OCI-LY7 (cell line): ENCODE measurements around the gene AATK. TPM values are rescaled to one million over a fixed set of nuclear protein-coding genes. Genes with fewer than 3 reads are reported as not detected.

ENCODE experiments used
- BruUV-seq: library from RNA; stranded (reverse); fragments of 400-500 nt; replicated peaks from 2 replicates; lab custom pipeline; 2021; lab: Mats Ljungman, UMichigan
- CTCF ChIA-PET: fragments of 300-600 bp; sonication (Branson Sonifier 250); formaldehyde crosslinking; loops from one replicate; lab custom pipeline; 2022; ENCODE audit warnings: antibody characterized with exemption; ENCODE audit not compliant: unreplicated experiment; lab: Charles Lee
- POLR2A ChIA-PET: fragments of 300-600 bp; sonication (Branson Sonifier 250); formaldehyde crosslinking; loops from one replicate; lab custom pipeline; 2022; ENCODE audit warnings: antibody characterized with exemption; lab: Charles Lee
- DNase-seq: peaks from one replicate; pipeline ENCODE4 v3.0.0-alpha.2; 2015; ENCODE audit warnings: low spot score
- H2AFZ ChIP-seq: fragments of 200-600 bp; sonication (generic), shearing (Covaris generic); 2 replicates; pipeline ENCODE4 v1.6.1; 2014; ENCODE audit warnings: mild to moderate bottlenecking, antibody characterized with exemption, low read length, moderate library complexity
- H3K27ac ChIP-seq: fragments of 200-600 bp; sonication (generic); 2 replicates; pipeline ENCODE4 v1.5.1; 2014; ENCODE audit warnings: mixed run types, low read depth, mild to moderate bottlenecking, moderate library complexity, low read length, inconsistent platforms; ENCODE audit not compliant: poor library complexity, severe bottlenecking
- H3K36me3 ChIP-seq: fragments of 200-600 bp; sonication (generic); 2 replicates; pipeline ENCODE4 v1.6.1; 2014; ENCODE audit warnings: mild to moderate bottlenecking, antibody characterized with exemption, low read length, moderate library complexity, mixed read lengths; ENCODE audit not compliant: insufficient read depth
- H3K4me1 ChIP-seq: fragments of 200-600 bp; sonication (generic); 2 replicates; pipeline ENCODE4 v1.5.1; 2014; ENCODE audit warnings: mild to moderate bottlenecking, low read length; ENCODE audit not compliant: insufficient read depth, poor library complexity, severe bottlenecking
- H3K4me2 ChIP-seq: fragments of 200-600 bp; sonication (generic); 2 replicates; pipeline ENCODE4 v1.6.1; 2014; ENCODE audit warnings: mild to moderate bottlenecking, low read length
- H3K4me3 ChIP-seq: fragments of 200-600 bp; sonication (generic); 2 replicates; pipeline ENCODE4 v1.5.1; 2014; ENCODE audit warnings: mild to moderate bottlenecking, low read depth, low read length; ENCODE audit not compliant: poor library complexity, severe bottlenecking
- H3K79me2 ChIP-seq: fragments of 200-600 bp; sonication (generic); 2 replicates; pipeline ENCODE4 v1.6.1; 2016; ENCODE audit warnings: low read depth, mild to moderate bottlenecking, low read length, moderate library complexity, mixed read lengths; ENCODE audit not compliant: insufficient read depth
- H3K9me2 ChIP-seq: fragments of 200-600 bp; sonication (generic); 2 replicates; pipeline ENCODE4 v1.6.1; 2016; ENCODE audit warnings: mild to moderate bottlenecking, low read length, mixed read lengths; ENCODE audit not compliant: insufficient read depth
- H3K9me3 ChIP-seq: fragments of 200-600 bp; sonication (generic); 2 replicates; pipeline ENCODE4 v1.6.1; 2014; ENCODE audit warnings: mild to moderate bottlenecking, mixed run types, low read length, mixed read lengths
- H4K20me1 ChIP-seq: fragments of 200-600 bp; sonication (generic); 2 replicates; pipeline ENCODE4 v1.6.1; 2014; ENCODE audit warnings: mild to moderate bottlenecking, antibody characterized with exemption, low read length, moderate library complexity, mixed read lengths; ENCODE audit not compliant: insufficient read depth
- CTCF ChIP-seq: fragments of 200-600 bp; sonication (generic); conservative IDR thresholded peaks from 2 replicates; pipeline ENCODE4 v1.5.1; 2014; ENCODE audit warnings: mild to moderate bottlenecking, antibody characterized with exemption, low read length, moderate library complexity, mixed read lengths
- EZH2phosphoT487 ChIP-seq: fragments of 200-600 bp; sonication (generic); IDR thresholded peaks from 2 replicates; pipeline ENCODE4 v1.6.1; 2018; ENCODE audit warnings: low read depth, borderline replicate concordance, mild to moderate bottlenecking, mixed run types, antibody characterized with exemption, low read length, moderate library complexity, mixed read lengths
- intact Hi-C: fragments of 100-400 bp; cut with micrococcal nuclease; formaldehyde crosslinking; loops from one replicate; pipeline ENCODE4 v1.10.0; 2022; ENCODE audit not compliant: unreplicated experiment
- total RNA-seq, 2 experiments: library from RNA; depleted of rRNA in 1 of 2; stranded (reverse); fragments of >200 nt in 1 of 2; shearing (Covaris generic) in 1 of 2; gene quantifications; 2 replicates each; pipeline ENCODE4 v1.2.3, GENCODE V29; 2014 to 2022

AATK gene
- total RNA-seq, 2 experiments from 2014 or later = 0.03 TPM; not detected in 1

GRCh38 chr17:81140018-81140417, 26.0 kb downstream of the AATK start:
- ChIA-PET CTCF (no interaction called here), POLR2A (no interaction called here)
- no peak for DNase-seq
- no peak overlapping the region for H3K4me3 ChIP-seq
- intact Hi-C loops = loop anchor here (5.0 kb wide), 1 partner anchor 342 kb away; no protein-coding TSS in a partner anchor
- no peaks in the 10 kb centered on the region for H3K79me2 ChIP-seq
- BruUV-seq = no TSS peak
- H2AFZ ChIP-seq = no peak overlapping the region
- H3K27ac ChIP-seq = no peak overlapping the region
- no peaks in the 10 kb centered on the region for H3K36me3 ChIP-seq
- H4K20me1 ChIP-seq = no peaks in the 10 kb centered on the region
- no peak for TF ChIP-seq EZH2phosphoT487
- H3K9me3 ChIP-seq = no peaks in the 10 kb centered on the region
- H3K9me2 ChIP-seq = no peaks in the 10 kb centered on the region
- H3K4me2 ChIP-seq = no peak overlapping the region
- H3K4me1 ChIP-seq = no peaks in the 10 kb centered on the region

GRCh38 chr17:81139428-81139827, 26.6 kb downstream of the AATK start:
- no peak for DNase-seq
- H3K4me3 ChIP-seq = no peak overlapping the region
- no peak overlapping the region for H2AFZ ChIP-seq
- H4K20me1 ChIP-seq = no peaks in the 10 kb centered on the region
- no TSS peak for BruUV-seq
- H3K79me2 ChIP-seq = no peaks in the 10 kb centered on the region
- POLR2A ChIA-PET = no interaction called here
- intact Hi-C loops = no loop called here
- H3K36me3 ChIP-seq = no peaks in the 10 kb centered on the region
- TF ChIP-seq CTCF = no peak
- no peak for TF ChIP-seq EZH2phosphoT487
- H3K9me3 ChIP-seq = no peaks in the 10 kb centered on the region
- no peak overlapping the region for H3K4me2 ChIP-seq
- no peaks in the 10 kb centered on the region for H3K4me1 ChIP-seq
- no peaks in the 10 kb centered on the region for H3K9me2 ChIP-seq
- CTCF ChIA-PET = no interaction called here
- no peak overlapping the region for H3K27ac ChIP-seq

DNA sequence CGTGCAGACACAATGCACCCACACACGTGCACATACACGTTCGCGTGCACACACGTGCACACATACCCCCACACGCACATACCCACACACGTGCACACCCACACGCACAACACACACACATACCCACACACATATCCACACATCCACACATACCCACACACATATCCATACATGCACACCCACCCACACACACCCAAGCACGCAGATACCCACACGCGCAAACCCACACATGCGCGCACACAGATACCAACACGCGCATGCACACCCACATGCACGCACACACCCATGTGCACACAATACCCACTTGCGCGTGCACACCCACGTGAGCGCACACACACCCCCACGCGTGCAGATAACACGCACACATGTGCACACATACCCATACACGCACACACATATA, 27.5 kb downstream of the AATK start:
- Histone ChIP-seq H3K27ac (no peak overlapping the region), H2AFZ (no peak overlapping the region), H3K4me1 (no peaks in the 10 kb centered on the region), H3K9me2 (no peaks in the 10 kb centered on the region), H3K9me3 (no peaks in the 10 kb centered on the region), H3K4me3 (no peak overlapping the region), H4K20me1 (no peaks in the 10 kb centered on the region), H3K79me2 (no peaks in the 10 kb centered on the region), H3K4me2 (no peak overlapping the region), H3K36me3 (no peaks in the 10 kb centered on the region)
- intact Hi-C loops = no loop called here
- no TSS peak for BruUV-seq
- ChIA-PET POLR2A (no interaction called here), CTCF (no interaction called here)
- no peak for TF ChIP-seq EZH2phosphoT487
- TF ChIP-seq CTCF = no peak
- DNase-seq = no peak
